AG04450 (cell line): ENCODE measurements around the gene OMP. TPM values are rescaled to one million over a fixed set of nuclear protein-coding genes. Genes with fewer than 3 reads are reported as not detected.

Experiments
- CTCF ChIA-PET: fragments of 300-600, 350-600 bp; formaldehyde crosslinking; extraction: SDS; loops from one replicate; lab custom pipeline; 2022; ENCODE audit warnings: antibody characterized with exemption, inconsistent platforms; lab: Charles Lee
- POLR2A ChIA-PET: fragments of 350-600 bp; formaldehyde crosslinking; extraction: SDS; loops from one replicate; lab custom pipeline; 2021; ENCODE audit warnings: antibody characterized with exemption, inconsistent platforms; lab: Yijun Ruan, JAX
- DNase-seq: peaks from one replicate; pipeline ENCODE4 v3.0.0-alpha.2; 2011; ENCODE audit warnings: low read depth, low spot score
- H3K27ac ChIP-seq: one replicate; pipeline ENCODE4 v1.5.1; 2012; ENCODE audit warnings: low read depth, low read length, control low read depth
- H3K27me3 ChIP-seq: one replicate; pipeline ENCODE4 v1.6.0; 2012; ENCODE audit warnings: low read length; ENCODE audit not compliant: control insufficient read depth, insufficient read depth
- H3K4me3 ChIP-seq: 2 replicates; pipeline ENCODE4 v1.5.1; 2011; ENCODE audit warnings: mild to moderate bottlenecking, low read depth, low read length, control low read depth
- H3K9me3 ChIP-seq: 2 replicates; pipeline ENCODE4 v1.5.1; 2012; ENCODE audit warnings: low read length; ENCODE audit not compliant: control insufficient read depth, insufficient read depth
- CTCF ChIP-seq: IDR thresholded peaks from 2 replicates; pipeline ENCODE4 v1.5.1; 2011; ENCODE audit warnings: low read depth, low read length, control low read depth, inconsistent platforms
- polyA plus RNA-seq: library from polyadenylated mRNA; depleted of rRNA; stranded (reverse); fragments of >200 nt; gene quantifications from 2 replicates; pipeline ENCODE4 v1.2.3, GENCODE V29; 2011

The OMP gene
- polyA plus RNA-seq, 1 experiment, result not detected

- DNase-seq, result no peak
- no peaks in the 10 kb centered on the region for H3K9me3 ChIP-seq
- peak; percentile 14; the same call in 1 of the 2 replicates for TF ChIP-seq CTCF
- H3K4me3 ChIP-seq, result no peak overlapping the region
- no peak overlapping the region for H3K27ac ChIP-seq
- ChIA-PET CTCF (interaction anchor here (1.3 to 3.4 kb wide), 7 partner anchors 12 to 433 kb away, joined by 3 to 24 read pairs (median 4); partner anchors contain the start of gene MYO7A), POLR2A (no interaction called here)
- H3K27me3 ChIP-seq, result no peaks in the 10 kb centered on the region
Measured at GRCh38 chr11:77115181-77115611, 12.6 kb downstream of the OMP start.

GRCh38 chr11:77115956-77116355 is 13.3 kb downstream of the OMP start:
- TF ChIP-seq CTCF, result no peak
- Histone ChIP-seq H3K4me3 (no peak overlapping the region), H3K27me3 (no peaks in the 10 kb centered on the region), H3K9me3 (no peaks in the 10 kb centered on the region; the same call in 1 of the 2 replicates), H3K27ac (no peak overlapping the region)
- no peak for DNase-seq
- ChIA-PET POLR2A (interaction anchor here (0.7 kb wide), 1 partner anchor 43 kb away, joined by 3 read pairs; no protein-coding TSS in a partner anchor), CTCF (interaction anchor here (1.5 to 3.4 kb wide), 4 partner anchors 12 to 418 kb away, joined by 3 to 24 read pairs (median 16); partner anchors contain the start of gene MYO7A)

- no peak for TF ChIP-seq CTCF
- POLR2A ChIA-PET, result no interaction called here
- CTCF ChIA-PET, result interaction anchor here (1.4 kb wide), 1 partner anchor 10 kb away, joined by 5 read pairs; the partner anchor contains the start of gene MYO7A
- no peaks in the 10 kb centered on the region for H3K27me3 ChIP-seq
- H3K4me3 ChIP-seq, result no peak overlapping the region
- H3K27ac ChIP-seq, result no peak overlapping the region
- H3K9me3 ChIP-seq, result no peaks in the 10 kb centered on the region; the same call in 1 of the 2 replicates
- no peak for DNase-seq
Measured at GRCh38 chr11:77117492-77117891, 14.9 kb downstream of the OMP start.

GRCh38 chr11:77118086-77118485 is 15.4 kb downstream of the OMP start:
- Histone ChIP-seq H3K27me3 (no peaks in the 10 kb centered on the region), H3K4me3 (no peak overlapping the region), H3K9me3 (no peaks in the 10 kb centered on the region; the same call in 1 of the 2 replicates), H3K27ac (no peak overlapping the region)
- ChIA-PET CTCF (interaction anchor here (0.5 kb wide), 1 partner anchor 362 kb away, joined by 8 read pairs; no protein-coding TSS in a partner anchor), POLR2A (no interaction called here)
- no peak for TF ChIP-seq CTCF
- no peak for DNase-seq

GRCh38 chr11:77118971-77119370 is 16.3 kb downstream of the OMP start:
- TF ChIP-seq CTCF, result no peak
- Histone ChIP-seq H3K27ac (no peak overlapping the region), H3K4me3 (no peak overlapping the region), H3K27me3 (no peaks in the 10 kb centered on the region), H3K9me3 (no peaks in the 10 kb centered on the region; the same call in 1 of the 2 replicates)
- POLR2A ChIA-PET, result no interaction called here
- DNase-seq, result no peak
- CTCF ChIA-PET, result no interaction called here
